Mesodermal cell (in vitro differentiated cells): ENCODE measurements around the gene NOC3L. TPM values are rescaled to one million over a fixed set of nuclear protein-coding genes. Genes with fewer than 3 reads are reported as not detected.

ENCODE experiments used
- H3K27ac ChIP-seq: 2 replicates; pipeline ENCODE4 v1.7.0; 2013; ENCODE audit warnings: mild to moderate bottlenecking, low read depth, low read length, moderate library complexity; ENCODE audit not compliant: severe bottlenecking
- H3K36me3 ChIP-seq: 2 replicates; pipeline ENCODE4 v1.7.1; 2013; ENCODE audit warnings: mild to moderate bottlenecking, low read length, moderate library complexity; ENCODE audit not compliant: control insufficient read depth, insufficient read depth
- H3K4me1 ChIP-seq: one replicate; pipeline ENCODE4 v1.7.1; 2013; ENCODE audit warnings: mild to moderate bottlenecking, low read length; ENCODE audit not compliant: insufficient read depth, control insufficient read depth, poor library complexity, severe bottlenecking
- H3K4me3 ChIP-seq: 2 replicates; pipeline ENCODE4 v1.7.0; 2013; ENCODE audit warnings: low read length, control low read depth, mild to moderate bottlenecking; ENCODE audit not compliant: insufficient read depth, poor library complexity, severe bottlenecking; ENCODE audit errors: extremely low read depth
- H3K9me3 ChIP-seq: 2 replicates; pipeline ENCODE4 v1.7.1; 2013; ENCODE audit warnings: mild to moderate bottlenecking, low read length, moderate library complexity; ENCODE audit not compliant: control insufficient read depth
- WGBS, 2 experiments: methylation state at CpG; one replicate each; pipeline ENCODE4 v1.1.5; 2013; ENCODE audit warnings: missing lambda C conversion rate in 2 of 2; ENCODE audit not compliant: insufficient coverage in 2 of 2; 5-methylcytosine and 5-hydroxymethylcytosine counted together
- polyA plus RNA-seq, 2 experiments: library from polyadenylated mRNA; stranded (reverse); fragments of 50-300 nt; gene quantifications; one replicate each; pipeline ENCODE4 v1.2.3, GENCODE V29; 2013

NOC3L gene
- 12.0 TPM for polyA plus RNA-seq (2013, experiment 1 of 2)
- 14.6 TPM for polyA plus RNA-seq (2013, experiment 2 of 2)

GRCh38 chr10:94362360-94363250 lies at the start of gene NOC3L:
TSS of gene NOC3L (minus strand) at chr10:94362939. CDS start at chr10:94362838, 101 bp downstream.
- Histone ChIP-seq H3K36me3 (peaks cover 31% of the 10 kb centered on the region), H3K27ac (peak within 1 kb of the TSS; percentile 88), H3K4me1 (peaks cover 19% of the 10 kb centered on the region), H3K4me3 (peak within 1 kb of the TSS; percentile 75), H3K9me3 (no peaks in the 10 kb centered on the region)
- WGBS, 2 experiments = 0 to 1% methylated on average over 41 to 45 of the region's 55 CpGs

GRCh38 chr10:94412449-94412848 lies 49.7 kb upstream of the NOC3L start:
- no peaks in the 10 kb centered on the region for H3K4me1 ChIP-seq
- H3K4me3 ChIP-seq = no peak overlapping the region
- WGBS, 2 experiments = 90 to 95% methylated on average over 2 to 3 of the region's 3 CpGs
- H3K36me3 ChIP-seq = no peaks in the 10 kb centered on the region
- no peaks in the 10 kb centered on the region for H3K9me3 ChIP-seq
- H3K27ac ChIP-seq = no peak overlapping the region

- Histone ChIP-seq H3K4me3 (no peak overlapping the region), H3K27ac (no peak overlapping the region), H3K36me3 (no peaks in the 10 kb centered on the region), H3K4me1 (no peaks in the 10 kb centered on the region), H3K9me3 (no peaks in the 10 kb centered on the region)
- 90 to 100% methylated on average over 1 to 3 of the region's 3 CpGs for whole genome bisulfite sequencing, 2 experiments
Observed at GRCh38 chr10:94411304-94411703, 48.6 kb upstream of the NOC3L start.

GRCh38 chr10:94409021-94409657 lies 46.4 kb upstream of the NOC3L start:
- Histone ChIP-seq H3K4me1 (no peaks in the 10 kb centered on the region), H3K27ac (no peak overlapping the region), H3K9me3 (no peaks in the 10 kb centered on the region), H3K36me3 (no peaks in the 10 kb centered on the region), H3K4me3 (no peak overlapping the region)
- 48 to 67% methylated on average over 1 to 2 of the region's 7 CpGs for WGBS, 2 experiments

- no peaks in the 10 kb centered on the region for H3K9me3 ChIP-seq
- H3K36me3 ChIP-seq = no peaks in the 10 kb centered on the region
- no peak overlapping the region for H3K27ac ChIP-seq
- 80 to 88% methylated on average over 2 to 3 of the region's 3 CpGs for WGBS, 2 experiments
- no peaks in the 10 kb centered on the region for H3K4me1 ChIP-seq
- H3K4me3 ChIP-seq = no peak overlapping the region
Observed at GRCh38 chr10:94407668-94408067, 44.9 kb upstream of the NOC3L start.

GRCh38 chr10:94405406-94405805 lies 42.7 kb upstream of the NOC3L start:
- no peak overlapping the region for H3K27ac ChIP-seq
- H3K4me3 ChIP-seq = no peak overlapping the region
- no peaks in the 10 kb centered on the region for H3K36me3 ChIP-seq
- H3K4me1 ChIP-seq = no peaks in the 10 kb centered on the region
- no peaks in the 10 kb centered on the region for H3K9me3 ChIP-seq

GRCh38 chr10:94403380-94404213 lies 40.9 kb upstream of the NOC3L start:
- Histone ChIP-seq H3K4me3 (peak overlapping the region; percentile 81), H3K36me3 (no peaks in the 10 kb centered on the region), H3K9me3 (no peaks in the 10 kb centered on the region), H3K4me1 (no peaks in the 10 kb centered on the region), H3K27ac (peak overlapping the region; percentile 81)
- WGBS, 2 experiments = 0 to 2% methylated on average over 17 to 47 of the region's 51 CpGs

GRCh38 chr10:94402843-94403379 lies 40.2 kb upstream of the NOC3L start:
- peak overlapping the region; percentile 81 for H3K4me3 ChIP-seq
- H3K36me3 ChIP-seq = no peaks in the 10 kb centered on the region
- H3K9me3 ChIP-seq = no peaks in the 10 kb centered on the region
- peak overlapping the region; percentile 81 for H3K27ac ChIP-seq
- WGBS, 2 experiments = 0 to 1% methylated on average over 66 to 76 of the region's 77 CpGs
- H3K4me1 ChIP-seq = no peaks in the 10 kb centered on the region

- WGBS, 2 experiments = 1 to 2% methylated on average over 32 to 41 of the region's 56 CpGs
- Histone ChIP-seq H3K36me3 (no peaks in the 10 kb centered on the region), H3K4me3 (peak within 1 kb of the TSS; percentile 81), H3K27ac (peak within 1 kb of the TSS; percentile 81), H3K4me1 (no peaks in the 10 kb centered on the region), H3K9me3 (no peaks in the 10 kb centered on the region)
Observed at GRCh38 chr10:94402204-94402842, 39.6 kb upstream of the NOC3L start, which contains the start of gene TBC1D12. TSS of gene TBC1D12 (plus strand) at chr10:94402541. CDS start at chr10:94402614, 73 bp downstream.

- Histone ChIP-seq H3K27ac (no peak overlapping the region), H3K4me3 (no peak overlapping the region), H3K36me3 (no peaks in the 10 kb centered on the region), H3K9me3 (no peaks in the 10 kb centered on the region), H3K4me1 (no peaks in the 10 kb centered on the region)
- 86% methylated on average over 3 to 4 of the region's 6 CpGs for WGBS, 2 experiments
Observed at GRCh38 chr10:94398762-94399161, 36.0 kb upstream of the NOC3L start.
